ENCODE measurements around the gene CTU1. TPM values are rescaled to one million over a fixed set of nuclear protein-coding genes. Genes with fewer than 3 reads are reported as not detected.

The CTU1 gene
- 9.9 and 12.7 TPM in 2 replicates for total RNA-seq (2022)
- percentile 67 among the genes with signal in this experiment for Bru-seq, nascent RNA
- BruChase-seq, experiment 1, labeled RNA remaining after a 6-hour chase: percentile 61 among the genes with signal in this experiment
- percentile 55 among the genes with signal in this experiment for BruChase-seq, experiment 2, labeled RNA remaining after a 2-hour chase
- long read RNA-seq, transcript CTU1-201 (3 exons, 2,087 nt): major isoform, 73 of 76 reads
- long read RNA-seq, partial matches to known transcripts: 2 of 76 reads
- long read RNA-seq, other reads (novel, unspliced or antisense): 1 of 76 reads

- DNase-seq (ENCODE audit: unreplicated experiment): peak; percentile 99
- POLR2A ChIA-PET: interaction anchor here (0.6 to 0.9 kb wide), 6 partner anchors 12 to 1335 kb away, joined by 3 to 4 read pairs (median 4); no protein-coding TSS in a partner anchor
- BruUV-seq (replicated peaks): TSS peak; percentile 42
- no peaks in the 10 kb centered on the region for H3K27me3 Mint-ChIP-seq (ENCODE audit: insufficient read depth, unreplicated experiment)
- intact Hi-C loops (cut with micrococcal nuclease): loop anchor here (10.0 kb wide), 1 partner anchor 687 kb away; the partner anchor contains the start of gene FPR3
- CTCF ChIA-PET: no interaction called here
- peaks cover 21% of the 10 kb centered on the region for H3K4me1 Mint-ChIP-seq (ENCODE audit: insufficient read depth, unreplicated experiment)
- TF ChIP-seq, protein P1, sequence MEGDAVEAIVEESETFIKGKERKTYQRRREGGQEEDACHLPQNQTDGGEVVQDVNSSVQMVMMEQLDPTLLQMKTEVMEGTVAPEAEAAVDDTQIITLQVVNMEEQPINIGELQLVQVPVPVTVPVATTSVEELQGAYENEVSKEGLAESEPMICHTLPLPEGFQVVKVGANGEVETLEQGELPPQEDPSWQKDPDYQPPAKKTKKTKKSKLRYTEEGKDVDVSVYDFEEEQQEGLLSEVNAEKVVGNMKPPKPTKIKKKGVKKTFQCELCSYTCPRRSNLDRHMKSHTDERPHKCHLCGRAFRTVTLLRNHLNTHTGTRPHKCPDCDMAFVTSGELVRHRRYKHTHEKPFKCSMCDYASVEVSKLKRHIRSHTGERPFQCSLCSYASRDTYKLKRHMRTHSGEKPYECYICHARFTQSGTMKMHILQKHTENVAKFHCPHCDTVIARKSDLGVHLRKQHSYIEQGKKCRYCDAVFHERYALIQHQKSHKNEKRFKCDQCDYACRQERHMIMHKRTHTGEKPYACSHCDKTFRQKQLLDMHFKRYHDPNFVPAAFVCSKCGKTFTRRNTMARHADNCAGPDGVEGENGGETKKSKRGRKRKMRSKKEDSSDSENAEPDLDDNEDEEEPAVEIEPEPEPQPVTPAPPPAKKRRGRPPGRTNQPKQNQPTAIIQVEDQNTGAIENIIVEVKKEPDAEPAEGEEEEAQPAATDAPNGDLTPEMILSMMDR (IDR thresholded peaks at IDR 0.05; ENCODE audit: unreplicated experiment): no peak
- H3K4me3 Mint-ChIP-seq (ENCODE audit: unreplicated experiment): peak within 1 kb of the TSS; percentile 77
- no peaks in the 10 kb centered on the region for H3K9me3 Mint-ChIP-seq (ENCODE audit: unreplicated experiment)
- peak within 1 kb of the TSS; percentile 89 for H3K27ac Mint-ChIP-seq (ENCODE audit: low read depth, unreplicated experiment)
- peaks cover 7% of the 10 kb centered on the region for H3K36me3 Mint-ChIP-seq (ENCODE audit: insufficient read depth, unreplicated experiment)
Measured at GRCh38 chr19:51108066-51108804, at the start of gene CTU1. Gene CTU1, minus strand, starts transcription at chr19:51108409. Its CDS starts 3,840 bp downstream, at chr19:51104569.

GRCh38 chr19:51157265-51157664, 49.1 kb upstream of the CTU1 start:
- Mint-ChIP-seq H3K27ac (ENCODE audit: low read depth, unreplicated experiment) (no peak overlapping the region), H3K4me3 (ENCODE audit: unreplicated experiment) (no peak overlapping the region), H3K27me3 (ENCODE audit: insufficient read depth, unreplicated experiment) (no peaks in the 10 kb centered on the region), H3K4me1 (ENCODE audit: insufficient read depth, unreplicated experiment) (no peaks in the 10 kb centered on the region), H3K36me3 (ENCODE audit: insufficient read depth, unreplicated experiment) (no peaks in the 10 kb centered on the region), H3K9me3 (ENCODE audit: unreplicated experiment) (peaks cover 12% of the 10 kb centered on the region)
- intact Hi-C loops (cut with micrococcal nuclease): no loop called here
- ChIA-PET CTCF (interaction anchor here (0.5 to 2.4 kb wide), 7 partner anchors 10 to 771 kb away, joined by 3 to 16 read pairs (median 3); no protein-coding TSS in a partner anchor), POLR2A (no interaction called here)
- DNase-seq (ENCODE audit: unreplicated experiment): no peak
- TF ChIP-seq, protein P1 (IDR thresholded peaks at IDR 0.05; ENCODE audit: unreplicated experiment): no peak
- BruUV-seq (replicated peaks): no TSS peak

- intact Hi-C loops (cut with micrococcal nuclease): no loop called here
- Mint-ChIP-seq H3K4me3 (ENCODE audit: unreplicated experiment) (no peak overlapping the region), H3K4me1 (ENCODE audit: insufficient read depth, unreplicated experiment) (no peaks in the 10 kb centered on the region), H3K9me3 (ENCODE audit: unreplicated experiment) (peaks cover 14% of the 10 kb centered on the region), H3K27ac (ENCODE audit: low read depth, unreplicated experiment) (no peak overlapping the region), H3K27me3 (ENCODE audit: insufficient read depth, unreplicated experiment) (no peaks in the 10 kb centered on the region), H3K36me3 (ENCODE audit: insufficient read depth, unreplicated experiment) (no peaks in the 10 kb centered on the region)
- no TSS peak for BruUV-seq (replicated peaks)
- TF ChIP-seq, protein P1 (IDR thresholded peaks at IDR 0.05; ENCODE audit: unreplicated experiment): no peak
- DNase-seq (ENCODE audit: unreplicated experiment): no peak
- ChIA-PET POLR2A (no interaction called here), CTCF (interaction anchor here (0.6 to 2.4 kb wide), 6 partner anchors 10 to 139 kb away, joined by 3 to 16 read pairs (median 4); no protein-coding TSS in a partner anchor)
Measured at GRCh38 chr19:51156710-51157109, 48.5 kb upstream of the CTU1 start.

GRCh38 chr19:51150627-51151026, 42.4 kb upstream of the CTU1 start:
- Mint-ChIP-seq H3K9me3 (ENCODE audit: unreplicated experiment) (peaks cover 42% of the 10 kb centered on the region), H3K36me3 (ENCODE audit: insufficient read depth, unreplicated experiment) (peaks cover 4% of the 10 kb centered on the region), H3K27ac (ENCODE audit: low read depth, unreplicated experiment) (no peak overlapping the region), H3K4me1 (ENCODE audit: insufficient read depth, unreplicated experiment) (no peaks in the 10 kb centered on the region), H3K4me3 (ENCODE audit: unreplicated experiment) (no peak overlapping the region), H3K27me3 (ENCODE audit: insufficient read depth, unreplicated experiment) (no peaks in the 10 kb centered on the region)
- CTCF ChIA-PET: interaction anchor here (0.8 kb wide), 1 partner anchor 36 kb away, joined by 3 read pairs; no protein-coding TSS in a partner anchor
- intact Hi-C loops (cut with micrococcal nuclease): no loop called here
- BruUV-seq (replicated peaks): no TSS peak
- TF ChIP-seq, protein P1 (IDR thresholded peaks at IDR 0.05; ENCODE audit: unreplicated experiment): no peak
- no peak for DNase-seq (ENCODE audit: unreplicated experiment)
- POLR2A ChIA-PET: no interaction called here

All from MCF 10A (cell line).